ENCODE measurements around the gene PRPSAP2.
"Not testable (repeated sequence)": the region's sequence is repeated elsewhere in the genome, so short reads cannot be mapped to it uniquely, and the experiment has no call there.

Gene PRPSAP2

DNA sequence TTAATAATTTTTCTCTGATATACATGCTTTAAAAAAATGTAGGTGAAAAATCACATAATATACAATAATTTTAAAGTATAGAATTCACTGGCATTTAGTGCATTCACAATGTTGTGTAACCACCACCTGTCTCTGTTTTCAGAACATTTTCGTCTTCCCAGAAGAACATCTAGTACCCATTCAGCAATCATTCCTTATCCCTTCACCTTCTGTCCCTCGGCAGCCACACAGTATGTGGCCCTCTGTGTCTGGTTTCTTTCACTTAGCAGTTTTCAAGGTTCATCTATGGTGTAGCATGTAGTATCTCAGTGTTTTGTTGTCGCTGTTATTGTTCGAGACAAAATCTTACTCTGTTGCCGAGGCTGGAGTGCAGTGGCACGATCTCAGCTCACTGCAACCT lies 33.6 kb downstream of the PRPSAP2 start:
- no peak for DNase-seq

DNA sequence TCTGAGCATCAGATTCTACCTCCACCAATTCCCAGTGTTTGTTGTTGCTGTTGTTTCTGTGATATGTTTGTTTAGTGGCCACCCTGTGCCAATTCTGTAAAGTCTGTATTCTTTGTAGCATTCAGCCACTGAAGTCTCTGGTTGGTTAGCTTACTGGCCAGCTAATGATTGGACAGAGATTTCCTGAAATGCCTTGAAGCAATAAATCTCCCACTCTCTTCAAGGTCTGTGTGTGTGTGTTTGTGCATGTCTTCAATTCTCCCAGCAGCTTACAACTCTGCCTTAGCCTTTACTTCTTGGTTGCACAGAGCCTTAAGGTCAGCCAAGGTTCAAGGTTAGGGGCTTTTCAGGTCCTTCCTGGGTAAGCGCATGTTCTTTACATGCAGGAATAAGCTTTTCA lies 38.2 kb downstream of the PRPSAP2 start:
- no peak for DNase-seq

DNA sequence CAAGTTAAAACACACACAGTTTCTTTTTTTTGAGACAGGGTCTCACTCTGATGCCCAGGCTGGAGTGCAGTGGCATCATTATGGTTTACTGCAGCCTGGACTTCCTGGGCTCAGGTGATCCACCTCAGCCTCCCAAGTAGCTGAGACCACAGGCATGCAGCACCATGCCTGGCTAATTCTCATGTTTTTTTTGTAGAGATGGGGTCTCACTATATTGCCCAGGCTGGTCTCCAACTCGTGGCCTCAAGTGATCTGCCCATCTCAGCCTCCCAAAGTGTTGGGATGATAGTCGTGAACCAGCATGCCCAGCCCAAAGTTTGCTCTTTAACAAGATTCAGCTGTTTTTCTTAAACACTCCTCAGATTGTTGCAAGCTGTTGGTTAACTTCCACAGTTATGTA lies 39.0 kb downstream of the PRPSAP2 start:
- DNase-seq = no peak

DNA sequence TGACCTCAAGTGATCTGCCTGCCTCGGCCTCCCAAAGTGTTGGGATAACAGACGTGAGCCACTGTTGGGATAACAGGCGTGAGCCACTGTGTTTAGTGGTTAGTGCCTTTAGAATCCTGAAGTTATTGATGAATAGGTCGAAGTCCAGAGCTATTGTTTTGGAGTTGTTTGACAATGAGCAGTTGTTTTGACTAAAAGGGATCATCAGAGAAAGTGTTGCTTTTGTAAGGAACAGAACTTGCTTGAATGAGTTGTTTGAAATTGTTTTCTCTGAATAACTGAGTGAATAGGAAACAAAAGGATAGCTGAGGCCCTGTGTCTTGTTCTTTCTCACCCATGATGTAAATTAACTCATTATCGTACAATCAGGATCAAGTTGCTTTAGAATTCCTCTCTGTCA lies 46.6 kb downstream of the PRPSAP2 start:
- DNase-seq = no peak

DNA sequence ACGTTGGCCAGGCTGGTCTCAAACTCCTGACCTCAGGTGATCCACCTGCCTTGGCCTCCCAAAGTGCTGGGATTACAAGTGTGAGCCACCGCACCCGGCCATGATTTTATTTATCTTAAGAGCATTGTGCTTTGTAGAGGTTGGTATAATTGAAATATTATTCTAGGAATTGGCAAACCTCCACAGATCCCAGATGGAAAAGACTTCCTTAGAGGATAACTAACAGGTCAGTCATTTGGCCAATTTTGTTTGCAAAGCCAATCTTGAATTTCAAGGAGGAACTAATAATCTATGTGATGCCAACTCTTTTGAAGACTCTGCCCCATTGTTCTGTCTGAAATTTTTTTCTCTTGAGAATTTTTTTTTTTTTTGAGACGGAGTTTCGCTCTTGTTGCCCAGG lies 47.3 kb downstream of the PRPSAP2 start:
- DNase-seq = no peak

DNA sequence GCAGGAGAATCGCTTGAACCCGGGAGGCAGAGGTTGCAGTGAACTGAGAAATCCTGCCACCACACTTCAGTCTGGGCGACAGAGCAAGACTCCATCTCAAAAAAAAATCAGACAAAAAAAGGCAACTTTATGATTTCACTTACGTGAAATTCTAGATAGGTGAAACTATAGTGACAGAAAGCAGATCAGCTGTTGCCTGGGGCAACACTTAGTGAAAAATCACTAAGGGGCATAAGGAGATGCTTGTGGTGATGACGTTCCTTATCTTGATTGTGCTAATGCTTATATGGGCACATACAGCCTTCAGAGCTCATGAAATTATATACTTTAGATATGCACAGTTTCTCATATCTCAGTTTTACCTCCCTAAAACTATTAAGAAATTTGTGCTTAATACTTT lies 52.4 kb downstream of the PRPSAP2 start:
- no peak for DNase-seq

DNA sequence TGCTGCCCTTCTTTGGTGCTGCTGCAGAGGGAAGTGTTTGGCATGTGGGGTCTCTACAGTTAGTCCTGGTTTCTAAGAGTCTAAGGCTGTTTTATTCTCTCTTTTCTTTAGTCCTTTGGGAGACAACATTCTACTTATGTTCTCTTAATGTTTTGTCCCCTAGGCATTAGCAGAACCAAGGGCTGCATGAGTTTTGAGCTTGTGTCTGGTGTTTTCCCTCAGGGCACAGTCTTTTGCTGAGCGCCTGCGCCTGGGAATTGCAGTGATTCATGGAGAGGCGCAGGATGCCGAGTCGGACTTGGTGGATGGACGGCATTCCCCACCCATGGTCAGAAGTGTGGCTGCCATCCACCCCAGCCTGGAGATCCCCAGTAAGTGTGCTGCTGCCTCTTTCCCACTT lies 53.0 kb downstream of the PRPSAP2 start:
- DNase-seq = no peak

DNA sequence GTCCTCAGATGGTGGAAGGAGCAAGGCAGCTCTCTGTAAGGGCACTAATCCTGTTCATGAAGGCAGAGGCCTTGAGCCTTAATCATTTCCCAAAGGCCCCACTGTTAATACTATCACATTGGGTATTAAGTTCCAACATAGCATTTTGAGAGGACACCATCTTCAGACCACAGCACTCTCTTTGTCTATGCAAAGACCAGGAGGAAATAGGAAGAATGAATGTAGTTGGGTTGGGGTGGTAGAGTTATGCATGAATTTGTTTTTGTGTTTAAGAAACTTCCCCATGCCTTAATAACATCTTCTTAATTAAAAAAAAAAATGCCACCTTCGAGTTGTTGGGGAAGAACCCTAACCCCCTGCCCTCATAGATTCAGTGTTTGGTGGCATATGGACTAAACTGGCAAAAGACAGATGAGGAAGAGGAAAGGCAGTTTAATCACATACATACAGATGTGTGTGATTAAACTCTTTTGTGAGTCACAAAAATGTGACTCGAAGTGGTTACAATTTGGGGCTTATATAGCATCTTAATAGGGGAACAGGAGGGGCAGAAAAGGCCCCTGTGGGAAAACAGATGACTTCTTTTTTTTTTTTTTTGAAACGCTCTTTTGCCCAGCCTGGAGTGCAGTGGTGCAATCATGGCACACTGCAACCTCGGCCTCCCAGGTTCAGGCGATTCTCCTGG lies 59.0 kb downstream of the PRPSAP2 start:
- no peak for DNase-seq

DNA sequence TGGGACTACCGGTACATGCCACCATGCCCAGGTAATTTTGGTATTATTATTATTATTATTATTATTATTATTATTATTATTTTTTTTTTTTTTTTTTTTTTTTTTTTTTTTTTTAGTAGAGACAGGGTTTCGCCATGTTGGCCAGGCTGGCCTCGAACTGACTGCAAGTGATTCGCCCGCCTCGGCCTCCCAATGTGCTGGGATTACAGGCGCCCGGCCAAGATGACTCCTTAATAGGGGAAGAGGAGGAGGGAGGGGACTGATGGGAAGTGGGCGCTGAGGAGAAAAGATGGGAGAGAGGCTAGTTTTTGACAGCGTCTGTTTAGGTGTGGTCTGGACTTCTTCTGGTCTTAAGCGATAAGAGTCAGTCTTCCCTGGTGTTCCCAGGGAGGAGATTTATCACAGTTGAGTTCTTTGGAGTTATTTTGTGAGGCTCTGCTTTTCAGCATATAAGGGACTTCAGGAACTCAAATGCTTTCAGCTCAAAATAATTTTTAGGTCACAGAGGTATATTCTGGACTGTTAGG lies 59.6 kb downstream of the PRPSAP2 start:
- no peak for DNase-seq

DNA sequence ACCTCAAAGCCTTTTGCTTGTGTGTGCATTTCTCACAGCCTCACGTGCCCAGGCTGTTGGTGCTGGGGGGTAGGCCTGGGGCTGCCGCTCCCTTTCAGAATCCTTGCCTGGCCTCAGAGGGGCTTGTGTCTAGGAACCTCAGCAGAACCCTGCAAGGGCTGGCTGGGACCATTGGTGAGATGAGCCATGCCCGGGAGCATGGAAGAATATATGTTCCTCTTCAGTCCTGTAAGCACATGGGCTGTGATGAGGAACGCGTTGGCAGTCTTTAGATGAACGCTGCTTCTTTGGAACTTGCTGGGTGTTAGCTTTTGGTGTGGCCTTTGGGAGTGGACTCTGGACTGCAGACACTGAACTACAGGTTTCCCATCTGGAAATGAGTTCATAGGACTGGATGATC lies 62.0 kb downstream of the PRPSAP2 start:
- no peak for DNase-seq

DNA sequence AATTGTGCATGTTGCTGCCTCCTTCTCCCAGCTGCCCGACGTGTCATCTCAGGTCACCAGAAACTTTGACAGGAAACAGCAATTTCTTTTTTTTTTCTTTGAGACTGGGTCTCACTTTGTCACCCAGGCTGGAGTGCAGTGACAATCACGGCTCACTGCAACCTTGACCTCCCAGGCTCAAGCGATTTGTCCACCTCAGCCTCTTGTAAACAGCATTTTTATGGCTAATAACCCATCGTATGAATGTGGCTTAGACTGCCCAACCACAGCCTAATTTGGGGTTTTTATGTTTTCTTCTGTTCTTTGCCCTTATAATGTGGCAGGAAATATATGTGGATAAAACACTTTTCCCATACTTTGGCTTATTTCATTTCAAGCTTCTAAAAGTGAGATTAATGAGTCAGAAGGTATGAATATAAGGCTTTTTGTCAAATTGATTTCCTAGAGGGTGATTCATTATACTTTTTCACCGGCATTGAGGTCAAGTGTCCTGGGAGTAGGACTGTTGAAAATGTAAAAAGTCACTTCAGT lies 63.0 kb downstream of the PRPSAP2 start:
- no peak for DNase-seq

DNA sequence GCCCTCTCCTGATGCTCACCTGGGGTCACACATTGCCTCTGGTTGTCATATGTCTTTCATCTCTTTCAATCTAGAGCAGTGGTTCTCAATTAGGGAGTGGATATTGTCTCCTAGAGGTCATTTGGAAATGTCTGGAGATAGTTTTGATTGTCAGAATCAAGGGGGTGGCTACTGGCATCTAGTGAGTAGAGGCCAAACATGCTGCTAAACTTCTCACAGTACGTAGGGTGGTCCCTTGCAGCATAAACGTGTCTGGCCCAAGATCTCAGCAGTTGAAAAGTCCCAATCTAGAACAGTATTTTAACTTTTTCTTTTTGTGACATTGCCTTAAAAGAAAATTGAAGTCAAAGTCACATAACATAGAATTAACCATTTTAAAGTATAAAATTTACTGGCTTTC lies 63.6 kb downstream of the PRPSAP2 start:
- no peak for DNase-seq

DNA sequence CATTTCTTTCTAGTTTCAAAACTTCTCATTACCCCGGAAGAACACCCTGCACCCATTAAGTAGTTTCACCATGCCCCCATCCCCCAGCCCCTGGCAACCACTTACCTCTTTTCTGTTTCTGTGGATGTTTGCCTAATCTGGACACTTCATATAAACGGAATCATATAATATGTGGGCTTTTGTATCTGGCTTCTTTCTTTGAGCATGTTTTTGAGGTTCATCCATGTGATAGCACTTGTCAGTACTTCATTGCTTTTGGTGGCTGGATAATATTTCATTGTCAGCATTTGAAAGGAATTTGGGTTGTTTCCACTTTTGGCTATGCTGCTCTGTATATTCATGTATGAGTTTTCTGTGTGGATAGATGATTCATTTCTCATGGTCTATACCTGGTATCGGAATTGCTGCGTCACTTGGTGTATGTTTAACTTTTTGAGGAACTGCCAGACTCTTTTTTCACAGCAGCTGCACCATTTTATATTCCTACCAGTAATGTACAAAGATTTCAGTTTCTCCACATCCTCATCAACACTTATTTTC lies 64.1 kb downstream of the PRPSAP2 start:
- DNase-seq = no peak

DNA sequence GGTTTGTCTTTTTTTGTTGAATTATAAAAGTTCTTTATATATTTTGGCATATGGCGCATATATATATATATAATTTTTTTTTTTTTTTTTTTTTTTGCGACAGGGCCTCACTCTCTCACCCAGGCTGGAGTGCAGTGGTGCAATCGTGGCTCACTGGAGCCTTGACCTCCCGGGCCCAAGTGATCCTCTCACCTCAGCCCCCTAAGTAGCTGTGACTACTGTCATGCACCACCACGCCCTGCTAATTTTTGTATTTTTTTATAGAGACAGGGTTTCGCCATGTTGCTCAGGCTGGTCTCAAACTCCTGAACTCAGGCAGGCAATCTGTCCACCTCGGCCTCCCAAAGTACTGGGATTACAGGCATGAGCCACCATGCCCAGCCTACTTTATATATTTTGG lies 64.7 kb downstream of the PRPSAP2 start:
- not testable (repeated sequence) for DNase-seq

DNA sequence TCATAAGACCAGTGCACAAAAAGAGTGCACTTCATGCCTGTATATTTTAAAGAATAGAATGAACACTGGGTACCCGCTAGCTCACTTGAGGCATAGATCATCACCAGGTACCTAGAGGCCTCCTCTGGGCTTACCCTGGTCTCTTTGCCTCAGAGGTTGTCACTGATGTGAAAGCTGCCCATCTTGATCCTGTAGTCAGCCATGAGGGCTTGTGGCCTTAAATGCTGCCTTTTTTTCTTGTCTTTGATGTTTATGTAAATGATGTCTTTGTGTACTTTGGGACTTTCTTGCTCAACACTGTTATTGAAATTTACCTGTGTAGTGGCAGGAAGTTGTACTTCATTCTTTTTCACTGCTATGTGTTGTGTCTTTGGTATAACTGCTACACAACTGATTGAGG lies 67.3 kb downstream of the PRPSAP2 start:
- no peak for DNase-seq

DNA sequence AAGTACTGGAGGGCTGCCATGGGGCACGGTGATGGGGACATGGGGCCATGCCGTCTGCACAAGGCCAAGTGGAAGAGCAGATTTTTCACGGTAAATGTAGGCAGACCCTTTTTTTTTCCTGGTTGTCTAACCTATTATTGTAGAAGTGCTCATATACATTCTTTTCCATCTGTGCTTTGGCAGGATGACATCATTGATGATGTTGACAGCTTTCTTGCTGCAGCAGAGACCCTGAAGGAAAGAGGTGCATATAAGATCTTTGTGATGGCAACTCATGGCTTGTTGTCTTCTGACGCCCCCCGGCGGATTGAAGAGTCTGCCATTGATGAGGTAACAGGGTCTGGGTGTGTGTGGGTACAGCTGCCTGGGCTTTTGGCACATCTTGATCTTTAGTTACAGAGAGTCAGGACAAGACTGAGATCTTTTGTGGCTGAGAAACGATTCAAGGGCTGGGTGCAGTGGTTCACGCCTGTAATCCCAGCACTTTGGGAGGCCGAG lies 70.7 kb downstream of the PRPSAP2 start:
- DNase-seq = no peak

DNA sequence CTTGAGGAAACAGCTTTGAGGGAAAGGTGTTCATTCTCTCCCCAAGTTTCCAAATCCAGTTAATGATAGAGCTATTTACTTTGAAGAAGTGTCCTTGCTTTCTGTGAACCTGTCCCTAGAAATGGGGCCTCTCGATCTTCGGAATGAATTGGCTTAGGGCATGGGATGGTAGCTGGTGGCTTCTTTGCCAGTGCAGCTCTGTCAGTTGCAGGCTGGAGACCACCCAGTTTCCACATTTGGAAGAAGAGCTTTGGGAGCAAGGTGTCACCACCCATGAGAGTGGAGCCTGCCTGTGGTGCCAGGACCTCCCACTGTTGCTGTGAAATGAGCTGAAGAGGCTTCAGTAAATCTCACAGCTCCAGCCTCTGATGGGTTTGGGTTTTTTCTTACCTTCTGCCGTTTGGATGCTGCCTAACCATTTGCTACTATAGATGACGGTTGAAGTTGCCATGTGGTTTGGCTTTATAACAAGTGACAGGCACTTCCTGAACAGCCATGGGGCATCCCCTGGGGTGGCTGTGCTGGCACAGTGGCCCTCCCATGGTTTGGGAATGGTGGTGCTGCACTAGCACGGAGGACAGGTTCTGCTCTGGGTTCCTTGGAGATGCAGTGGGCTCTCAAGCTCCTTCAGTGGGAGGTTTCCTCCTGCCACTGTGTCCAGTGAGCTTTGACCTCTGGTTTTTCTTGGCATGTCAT lies 74.6 kb downstream of the PRPSAP2 start:
- no peak for DNase-seq

DNA sequence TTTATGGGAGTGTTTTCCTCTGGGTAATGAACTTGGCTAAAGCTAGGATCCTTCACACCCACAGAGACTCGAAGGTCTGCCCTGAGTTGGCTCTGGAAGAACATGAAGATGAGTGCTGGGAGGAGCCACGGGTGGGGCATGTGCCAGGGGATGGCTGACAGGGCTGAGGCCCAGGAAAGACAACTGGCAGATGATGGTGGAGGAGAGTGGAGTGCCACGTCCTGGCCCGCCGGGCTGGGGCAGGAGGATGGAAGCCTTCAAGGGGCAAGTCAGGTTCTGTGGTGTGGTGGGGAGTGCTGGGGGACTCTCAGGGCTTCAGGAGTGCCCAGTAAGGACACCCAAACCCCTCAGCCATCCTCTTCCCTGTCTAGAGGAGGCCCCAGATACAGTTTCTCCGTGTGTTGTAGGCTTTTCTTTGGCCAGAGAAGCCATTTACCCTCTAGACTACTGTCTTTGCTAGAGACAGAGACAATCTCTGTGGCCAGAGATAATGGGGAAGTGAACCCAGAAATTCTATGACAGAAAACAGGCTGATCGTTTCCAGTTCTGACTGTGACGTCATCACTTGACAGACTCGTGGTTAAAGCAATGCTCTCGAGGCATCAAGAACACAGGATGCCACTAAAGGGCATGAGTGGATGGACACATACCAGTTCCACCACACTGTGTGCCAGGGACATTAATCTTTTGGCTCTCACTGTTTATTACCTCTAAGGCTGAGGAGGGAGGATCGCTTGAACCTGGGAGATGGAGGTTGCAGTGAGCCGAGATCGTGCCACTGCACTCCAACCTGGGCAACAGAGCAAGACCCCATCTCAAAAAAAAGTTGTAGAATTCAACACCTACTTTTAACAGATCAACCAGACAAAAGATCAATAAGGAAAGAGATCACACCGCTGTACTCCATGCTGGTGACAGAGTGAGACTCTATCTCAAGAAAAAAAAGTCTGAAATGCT lies 75.4 kb downstream of the PRPSAP2 start:
- no peak for DNase-seq

DNA sequence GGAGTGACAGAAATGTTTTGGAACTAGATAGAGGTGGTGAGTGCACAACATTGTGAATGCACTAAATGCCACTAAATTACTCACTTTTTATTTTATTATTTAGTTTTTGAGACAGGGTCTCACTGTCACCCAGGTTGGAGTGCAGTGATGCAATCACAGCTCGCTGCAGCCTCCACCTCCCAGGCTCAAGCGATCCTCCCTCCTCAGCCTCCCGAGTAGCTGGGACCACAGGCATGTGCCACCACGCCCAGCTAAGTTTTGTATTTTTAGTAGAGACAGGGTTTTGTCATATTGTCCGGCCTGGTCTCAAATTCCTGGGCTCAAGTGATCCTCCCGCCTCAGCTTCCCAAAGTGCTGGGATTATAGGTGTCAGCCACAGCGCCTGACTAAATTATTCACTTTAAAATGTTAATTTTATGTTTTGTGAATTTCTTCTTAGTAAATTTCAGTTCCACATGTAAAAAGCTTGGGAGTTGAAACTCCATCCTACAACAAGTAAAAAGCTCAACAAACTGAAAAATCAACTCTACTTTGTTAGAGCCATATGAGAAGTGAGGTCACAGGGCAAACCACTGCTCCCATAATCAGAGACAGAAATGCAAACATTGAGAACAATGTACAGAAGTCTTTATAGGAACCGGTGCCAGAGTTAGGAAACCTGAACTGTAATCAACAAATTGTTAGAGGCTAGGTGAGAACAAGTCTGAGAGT lies 80.2 kb downstream of the PRPSAP2 start:
- no peak for DNase-seq

DNA sequence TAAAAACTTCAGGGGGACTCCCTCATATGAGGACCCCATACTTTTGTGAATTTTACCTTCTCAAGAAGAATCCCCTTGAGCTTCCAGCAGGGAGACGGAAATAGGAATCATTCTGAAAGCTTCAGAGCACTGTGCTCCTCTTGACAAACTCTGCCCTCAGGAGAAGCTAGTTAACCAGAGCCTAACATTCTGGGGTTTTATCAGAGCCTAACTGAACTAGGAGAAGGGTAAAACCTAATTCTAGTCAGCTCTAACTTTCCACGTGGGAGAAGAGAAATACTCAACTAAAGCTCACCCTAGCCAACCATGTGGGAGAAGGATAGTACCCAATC lies 80.7 kb downstream of the PRPSAP2 start:
- no peak for DNase-seq

DNA sequence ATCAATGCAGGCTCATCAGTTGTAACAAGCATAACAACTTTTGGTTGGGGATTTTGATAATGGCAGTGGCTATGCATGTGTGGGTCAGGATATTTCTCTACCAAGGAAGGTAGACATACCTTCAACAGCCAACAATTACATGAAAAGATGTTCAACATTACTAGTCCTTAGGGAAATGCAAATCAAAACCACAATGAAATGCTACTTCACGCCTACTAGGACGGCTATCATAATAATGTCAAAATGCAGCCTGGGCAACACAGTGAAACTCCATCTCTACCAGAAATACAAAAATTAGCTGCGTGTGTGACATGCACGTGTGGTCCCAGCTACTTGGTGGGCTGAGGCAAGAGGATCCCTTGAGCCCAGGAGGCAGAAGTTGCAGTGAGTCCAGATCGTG lies 86.7 kb downstream of the PRPSAP2 start:
- no peak for DNase-seq

DNA sequence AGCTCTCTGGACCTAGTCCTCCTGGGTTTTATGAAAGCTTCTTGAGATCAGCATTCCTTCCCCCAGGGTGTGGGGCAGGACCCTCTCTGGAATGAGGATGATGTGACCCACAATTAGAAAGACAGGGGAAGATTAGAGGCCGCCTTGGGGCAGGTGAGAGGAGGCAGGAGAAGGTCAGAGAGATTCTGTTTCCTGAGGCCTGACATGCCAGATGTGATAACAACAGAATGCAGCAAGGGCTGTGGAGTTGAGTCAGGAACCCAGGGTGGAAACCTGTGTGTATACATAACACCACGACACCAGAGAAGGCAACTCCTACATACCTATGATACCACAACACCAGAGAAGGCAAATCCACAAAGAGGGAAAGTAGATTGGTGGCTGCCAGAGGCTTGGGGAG lies 88.6 kb downstream of the PRPSAP2 start:
- DNase-seq = no peak

Measured in cerebellar nuclear complex (tissue), 1 donor.